NCI-H526 (cell line): Measurements from ENCODE around the gene SYNDIG1.

ENCODE experiments used
- DNase-seq, 2 experiments: peaks; one replicate each; lab custom pipeline; 2025; lab: John Stamatoyannopoulos, UW

The SYNDIG1 gene

DNA sequence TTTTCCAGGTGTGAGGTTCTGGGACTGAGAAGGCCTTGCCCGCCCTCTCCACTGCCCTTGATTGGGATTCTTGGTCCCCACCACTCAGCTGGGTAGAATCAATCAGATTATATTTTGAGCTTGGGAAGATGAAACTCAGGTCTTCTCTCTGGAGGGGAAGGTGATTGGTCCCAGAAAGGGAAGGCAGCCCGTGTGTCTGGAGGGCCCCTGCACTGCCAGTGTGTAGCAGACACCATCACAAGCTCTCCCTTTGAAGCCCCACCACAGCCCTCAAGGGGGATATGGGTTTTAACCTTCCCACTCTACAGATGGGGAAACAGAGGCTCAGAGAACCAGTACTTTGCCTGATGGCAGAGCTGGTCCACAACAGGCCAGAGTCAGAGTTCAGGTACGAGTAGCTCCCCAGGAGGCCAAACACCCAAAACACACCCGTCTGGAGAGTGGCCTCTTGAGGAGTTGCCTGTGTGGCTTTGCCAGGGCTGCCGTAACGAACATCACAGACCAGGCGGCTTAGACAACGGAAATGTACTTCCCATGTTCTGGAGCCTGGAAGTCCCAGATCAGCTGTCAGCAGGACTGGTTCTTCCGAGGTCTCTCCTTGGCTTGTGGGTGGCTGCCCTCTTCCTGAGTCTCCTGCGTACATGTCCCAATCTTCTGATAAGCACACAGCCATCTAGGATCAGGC, 205.6 kb downstream of the SYNDIG1 start:
- DNase-seq = no peak

DNA sequence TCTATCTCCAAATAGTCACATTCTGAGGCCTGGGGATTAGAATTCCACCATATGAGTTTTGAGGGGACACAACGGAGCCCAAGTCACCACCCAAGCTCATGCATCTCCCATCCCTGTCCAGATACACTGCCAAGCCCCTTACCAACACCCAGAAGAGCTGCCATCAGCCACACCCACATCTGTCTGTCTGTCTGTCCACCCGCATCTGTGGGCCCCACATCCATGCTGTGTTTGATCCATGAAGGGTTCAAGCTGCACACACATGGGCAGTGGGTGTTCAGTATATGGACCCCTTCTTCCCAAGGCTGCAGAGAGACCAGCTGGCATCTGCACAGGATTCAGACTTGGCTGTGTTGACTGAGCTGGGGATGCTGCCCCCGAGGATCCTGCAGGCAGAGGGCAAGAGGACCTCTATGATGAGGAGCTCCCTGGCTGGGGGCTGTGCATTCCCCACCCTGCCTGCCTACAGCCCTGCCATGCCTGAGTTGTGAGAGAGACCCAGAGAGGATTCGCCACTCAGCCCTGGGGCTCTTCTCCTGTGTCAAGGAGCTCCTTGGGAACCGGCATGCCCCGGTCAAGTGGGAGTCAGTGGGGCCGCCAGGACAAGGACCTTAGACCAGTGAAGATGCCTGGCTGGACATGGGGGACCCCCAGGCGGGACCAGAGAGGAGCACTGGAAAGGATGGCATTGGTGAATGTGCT, 206.4 kb downstream of the SYNDIG1 start:
- DNase-seq = no peak

DNA sequence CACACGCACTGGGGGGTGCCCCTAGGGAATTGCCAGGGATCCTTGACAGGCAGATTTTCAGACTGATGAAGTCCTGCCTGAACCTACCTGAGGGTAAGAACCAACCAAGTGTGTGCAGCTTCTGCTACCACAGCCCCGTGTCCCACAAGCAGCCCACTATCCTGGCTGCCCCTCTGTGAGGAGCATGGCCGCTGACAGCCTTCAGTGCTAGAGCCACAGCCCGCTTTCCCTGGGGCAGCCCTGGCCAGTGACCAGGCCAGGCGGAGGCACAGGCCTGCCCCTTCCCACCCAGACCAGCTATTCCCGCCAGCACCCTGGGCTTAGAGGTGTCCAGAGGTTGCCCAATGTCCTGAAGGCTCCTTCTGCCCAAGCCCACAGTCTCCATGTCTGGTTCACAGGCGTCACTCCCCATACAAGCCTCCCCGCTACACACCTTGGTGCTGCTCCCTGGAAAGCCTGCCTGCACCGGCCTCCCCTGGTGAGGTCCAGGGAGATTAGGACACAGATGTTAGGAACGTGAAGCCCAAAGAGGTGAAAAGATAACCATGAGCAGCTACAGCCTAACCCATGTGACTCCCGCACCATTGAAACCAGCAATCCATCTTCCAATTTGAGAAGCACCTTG, 207.0 kb downstream of the SYNDIG1 start:
- DNase-seq = no peak

DNA sequence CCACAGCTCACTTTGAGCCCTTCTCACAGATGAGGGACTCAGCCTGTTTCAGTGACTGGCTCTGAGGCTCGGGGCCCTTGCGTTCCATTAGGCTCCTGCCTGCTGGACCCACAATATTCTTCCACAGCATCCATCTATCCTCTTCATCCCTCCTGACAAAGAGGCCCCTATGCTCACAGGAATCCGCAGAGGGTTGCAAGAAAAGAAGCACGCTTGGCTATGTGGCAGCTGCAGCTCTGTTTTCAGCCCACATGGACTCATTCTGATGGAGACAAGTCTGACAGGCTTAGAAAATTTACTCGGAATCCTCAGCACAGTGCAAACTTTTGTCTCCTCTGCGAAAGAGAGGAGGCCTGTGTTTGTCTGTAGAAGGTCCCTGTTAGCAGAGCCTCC, 207.5 kb downstream of the SYNDIG1 start:
- no peak for DNase-seq

DNA sequence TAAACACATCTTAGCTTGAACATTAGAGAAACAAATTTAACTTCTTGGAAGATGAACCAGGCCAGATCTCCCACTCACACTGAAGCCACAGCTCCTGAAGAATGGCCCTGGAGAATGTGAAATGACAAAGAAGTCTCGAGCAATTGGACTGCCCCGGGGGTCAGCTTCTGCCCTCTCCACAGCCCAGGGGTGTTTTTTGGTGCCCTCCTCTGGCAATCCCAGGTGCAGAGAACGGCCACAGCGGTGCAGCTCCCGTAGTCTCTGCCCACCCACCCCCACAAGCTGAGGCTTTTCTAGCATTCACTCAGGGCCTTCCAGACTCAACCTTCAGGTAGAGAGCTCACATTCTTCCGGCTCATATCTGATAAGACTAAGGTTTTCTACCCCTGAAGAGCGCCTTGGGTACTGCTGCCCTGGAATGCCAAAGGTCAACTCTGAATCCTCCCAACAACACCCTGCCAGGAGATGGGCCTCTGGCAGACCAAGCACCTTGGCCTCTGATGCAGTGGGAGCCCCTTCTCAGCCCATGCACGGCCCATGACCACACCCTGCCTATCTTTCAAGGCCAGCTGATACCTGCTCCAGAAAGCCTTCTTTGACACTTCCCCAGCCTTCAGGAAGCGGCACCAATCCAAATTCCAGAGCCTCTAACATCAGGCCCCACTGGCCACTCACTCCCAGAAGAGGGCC, 208.3 kb downstream of the SYNDIG1 start:
- DNase-seq = no peak

DNA sequence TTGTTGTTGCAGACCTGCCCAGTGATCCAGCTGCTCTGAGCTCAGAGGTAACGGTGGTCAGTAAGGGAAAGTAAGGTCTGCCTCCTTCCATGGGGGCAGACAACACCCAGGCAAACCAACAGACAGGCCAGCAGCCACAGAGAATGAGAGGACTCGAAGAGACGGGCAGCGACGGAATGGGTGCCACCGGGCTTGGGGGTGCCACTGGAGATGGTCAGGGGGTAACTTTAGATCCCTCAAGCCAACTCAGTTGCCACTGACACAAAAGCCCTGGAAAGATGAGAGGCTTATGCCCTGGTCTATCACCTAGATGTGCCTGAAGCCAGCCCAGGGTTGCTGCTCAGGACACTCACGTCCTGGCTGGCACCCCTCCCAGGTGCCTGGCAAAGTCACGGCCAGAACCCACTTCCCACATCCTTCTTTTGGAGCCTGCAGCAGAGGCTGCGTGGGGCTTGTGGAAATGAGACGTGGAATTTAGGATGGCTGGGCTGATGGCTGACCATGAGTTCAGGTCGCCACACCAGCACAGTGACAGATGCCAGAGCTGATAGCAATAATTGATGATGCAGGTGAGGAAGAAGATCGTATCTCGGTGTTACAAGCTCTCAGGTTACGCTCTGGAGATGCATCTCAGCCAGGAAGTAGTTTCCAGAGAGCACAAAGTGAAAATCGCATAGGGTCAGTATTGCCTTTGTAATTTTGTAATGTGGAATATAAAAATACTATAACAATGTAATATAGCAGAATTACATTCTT, 209.1 kb downstream of the SYNDIG1 start:
- DNase-seq = no peak

DNA sequence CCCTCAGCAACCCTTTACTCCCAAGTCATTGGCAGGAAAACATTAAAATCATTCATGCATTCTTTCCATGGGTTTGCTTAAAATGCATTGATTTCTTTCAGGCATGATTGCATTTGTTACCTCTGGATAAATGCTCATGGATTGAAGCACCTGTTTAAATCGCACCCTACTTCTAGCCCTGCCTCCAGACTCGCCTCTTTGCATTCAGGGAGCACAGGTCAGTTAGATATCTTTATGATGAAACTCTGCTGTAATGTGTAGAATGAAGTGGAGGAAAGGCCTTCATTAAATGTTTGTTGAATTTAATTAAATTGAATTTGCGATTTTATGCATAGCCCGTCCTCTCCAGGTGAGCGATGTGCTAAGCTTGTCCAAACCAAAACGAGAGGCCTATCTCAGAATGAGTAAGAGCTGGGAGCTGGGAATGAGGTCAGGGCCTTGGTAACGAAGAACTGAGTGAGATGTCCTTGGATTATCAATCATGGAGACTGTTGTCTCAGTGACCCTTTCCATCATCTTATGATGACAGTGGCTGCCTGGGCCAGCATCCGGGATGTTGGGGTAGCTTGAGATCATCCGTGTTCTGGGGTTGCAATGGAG, 210.1 kb downstream of the SYNDIG1 start:
- DNase-seq = no peak

DNA sequence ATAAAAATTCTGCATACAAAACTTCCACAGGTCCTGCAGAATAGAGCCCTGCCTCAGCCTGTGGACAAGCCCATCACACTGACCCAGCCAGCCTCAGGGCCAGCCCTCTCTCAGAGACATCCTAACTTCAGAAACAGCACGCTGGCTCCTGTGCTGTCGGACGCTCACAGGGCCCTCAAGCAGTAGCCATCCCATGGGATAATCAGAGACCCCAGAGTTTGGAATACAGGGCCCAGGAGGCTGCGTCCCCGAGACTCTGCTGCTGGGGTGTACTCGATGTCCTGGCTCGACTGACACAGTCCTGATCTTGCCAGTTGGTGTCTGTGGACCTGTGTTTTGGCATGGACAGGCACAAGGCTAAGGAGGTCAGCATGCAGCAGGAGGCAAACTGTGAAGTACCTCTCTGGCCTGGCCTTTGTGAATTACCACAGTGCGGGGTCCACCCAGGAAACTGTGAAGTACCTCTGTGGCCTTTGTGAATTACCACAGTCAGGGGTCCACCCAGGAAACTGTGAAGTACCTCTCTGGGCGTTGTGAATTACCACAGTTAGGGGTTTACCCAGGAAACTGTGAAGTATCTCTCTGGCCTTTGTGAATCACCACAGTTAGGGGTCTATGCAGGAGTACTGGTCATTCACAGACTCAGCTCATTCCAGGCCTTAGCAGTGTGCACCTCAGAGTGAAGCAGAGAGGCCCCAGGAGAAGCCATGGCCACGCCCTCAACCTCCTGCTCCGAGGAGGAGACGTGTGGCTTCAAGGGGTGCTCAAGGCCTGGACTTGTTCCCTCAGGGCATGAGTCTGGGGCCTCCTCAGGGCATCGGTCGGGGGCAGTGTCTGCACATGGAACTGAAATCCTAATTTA, 212.4 kb downstream of the SYNDIG1 start:
- no peak for DNase-seq

DNA sequence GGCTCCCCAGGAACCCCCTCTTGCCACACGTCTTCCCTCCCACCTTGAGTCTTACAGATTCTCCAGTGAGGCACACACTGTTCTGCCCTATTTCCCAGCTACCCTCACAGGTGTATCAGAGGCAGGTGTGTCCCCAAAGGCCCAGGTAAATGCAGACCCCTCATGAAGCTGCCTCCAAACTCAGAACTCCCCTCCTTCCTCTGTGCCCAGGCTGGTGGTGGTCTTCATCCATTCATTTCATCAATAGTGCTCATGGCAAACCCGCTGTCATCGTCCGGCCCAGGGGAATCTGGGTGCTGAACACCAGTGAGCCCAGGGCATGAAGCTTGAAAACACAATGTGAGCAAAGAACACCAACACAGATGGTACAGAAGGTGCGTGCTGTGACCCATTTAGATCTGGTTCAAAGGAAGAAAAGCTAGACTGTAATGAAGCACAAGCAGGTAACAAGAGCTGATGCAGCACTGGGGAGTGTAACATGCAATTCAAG, 213.1 kb downstream of the SYNDIG1 start:
- DNase-seq = no peak

DNA sequence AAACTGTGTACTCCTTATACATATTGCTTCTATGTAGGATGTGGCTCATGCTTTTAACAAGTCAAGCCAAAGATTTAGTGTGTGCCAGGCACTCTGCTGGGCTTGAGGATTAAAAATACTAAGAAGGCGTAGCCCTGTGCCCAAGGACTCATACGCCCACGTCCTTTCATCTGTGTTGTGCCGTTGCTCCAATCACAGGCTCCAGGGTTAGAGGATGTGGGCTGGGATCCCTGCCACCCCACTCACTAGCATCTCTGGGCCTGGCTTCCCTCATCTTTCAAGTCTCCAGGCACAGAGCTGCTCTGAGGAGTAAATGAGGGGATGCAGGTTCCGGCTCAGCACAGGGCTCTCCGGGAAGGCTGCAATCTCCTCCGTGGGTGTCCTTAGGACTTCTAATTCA, 214.2 kb downstream of the SYNDIG1 start:
- no peak for DNase-seq

DNA sequence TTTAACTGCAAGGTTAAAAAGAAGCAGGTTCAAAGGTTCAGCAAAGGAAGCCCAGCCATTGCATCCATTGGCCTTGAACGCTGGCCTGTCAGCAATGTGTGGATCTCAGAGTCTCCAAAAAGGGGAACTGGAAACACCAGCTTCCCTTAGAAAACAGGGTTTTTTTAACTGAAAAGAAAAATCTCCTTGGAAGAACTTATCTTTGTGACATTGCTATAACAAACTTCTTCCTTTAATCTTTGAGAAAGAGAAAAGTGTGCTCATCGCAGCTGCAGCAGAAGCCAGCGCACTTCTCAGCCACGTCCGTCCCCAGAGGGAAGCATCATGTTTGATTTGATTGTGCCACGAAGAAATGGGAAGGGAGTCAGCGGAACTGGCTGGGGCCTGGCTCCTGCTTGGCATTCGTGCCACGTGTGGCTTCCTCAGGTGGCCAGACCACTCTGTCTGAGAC, 215.0 kb downstream of the SYNDIG1 start:
- DNase-seq = no peak

DNA sequence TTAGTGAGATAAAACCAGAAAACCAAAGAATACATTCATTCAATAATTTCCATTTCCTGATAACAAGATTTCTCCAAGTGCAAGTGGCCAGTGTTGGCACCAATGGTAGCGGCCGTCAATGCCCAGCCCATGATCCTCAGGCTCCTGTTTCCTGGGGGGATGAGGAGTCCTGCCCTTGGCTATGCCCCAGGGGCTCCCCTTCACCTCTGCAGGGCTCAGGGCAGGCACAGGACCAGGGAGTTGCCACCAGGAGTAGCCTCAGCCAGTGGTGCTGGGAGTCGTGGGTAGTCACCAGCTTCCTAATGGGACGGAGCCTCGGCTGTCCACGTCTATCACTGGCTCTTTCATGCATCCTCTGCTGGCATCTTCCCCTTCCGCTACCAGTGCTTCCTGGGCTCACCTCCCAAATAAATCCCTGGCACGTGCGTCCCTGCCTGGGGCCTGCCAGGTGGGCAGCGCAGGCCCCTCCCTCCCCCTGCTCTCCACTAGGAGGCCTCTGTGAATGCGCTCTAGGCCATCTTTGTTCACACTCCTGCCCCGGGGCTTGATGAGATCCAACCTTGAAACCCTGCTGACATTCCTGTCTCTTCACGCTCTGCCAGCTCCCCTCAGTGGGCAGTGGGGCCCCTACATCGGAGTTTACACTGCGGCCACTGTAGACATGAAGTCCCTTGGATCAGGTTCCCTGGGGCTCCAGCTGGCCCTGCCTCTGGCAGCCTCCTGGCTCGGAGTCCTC, 215.7 kb downstream of the SYNDIG1 start:
- DNase-seq = no peak

DNA sequence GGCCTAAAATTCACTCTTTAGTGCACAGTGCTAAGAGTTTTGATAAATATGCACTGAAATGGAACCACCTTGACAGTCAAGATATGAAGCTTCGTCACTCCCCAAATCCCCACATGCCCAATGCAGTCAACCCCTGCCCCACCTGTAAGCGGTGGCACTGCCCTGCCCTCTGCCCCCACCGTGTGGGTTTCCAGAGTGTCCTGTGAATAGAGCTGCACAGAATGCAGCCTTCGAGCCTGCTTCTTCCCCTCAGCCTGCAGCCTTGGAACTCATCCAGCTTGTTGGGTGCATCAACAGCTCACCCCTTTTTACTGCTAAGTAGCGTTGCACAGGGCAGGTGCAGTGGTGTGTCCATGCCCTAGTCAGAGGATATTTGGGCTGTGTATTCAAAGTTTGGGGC, 216.3 kb downstream of the SYNDIG1 start:
- no peak for DNase-seq

DNA sequence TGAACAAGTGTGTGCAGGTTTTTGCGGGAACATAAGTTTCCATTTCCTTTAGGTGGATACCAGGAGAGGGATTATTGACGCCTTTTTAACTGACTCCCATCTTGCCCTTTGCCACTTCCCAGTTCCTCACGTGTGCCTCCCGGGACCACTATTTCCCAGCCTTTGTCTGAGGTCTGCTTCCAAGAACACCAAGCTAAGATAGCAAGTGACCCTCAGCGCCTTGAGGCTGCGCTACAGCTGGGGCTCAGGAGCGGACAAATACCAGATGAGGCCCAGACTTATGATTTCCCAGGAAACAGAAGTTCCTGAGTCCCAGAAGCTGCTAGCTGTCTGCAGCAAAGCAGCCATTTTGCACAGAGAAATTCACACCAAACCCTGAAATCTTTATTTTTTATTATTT, 216.7 kb downstream of the SYNDIG1 start:
- DNase-seq = no peak

DNA sequence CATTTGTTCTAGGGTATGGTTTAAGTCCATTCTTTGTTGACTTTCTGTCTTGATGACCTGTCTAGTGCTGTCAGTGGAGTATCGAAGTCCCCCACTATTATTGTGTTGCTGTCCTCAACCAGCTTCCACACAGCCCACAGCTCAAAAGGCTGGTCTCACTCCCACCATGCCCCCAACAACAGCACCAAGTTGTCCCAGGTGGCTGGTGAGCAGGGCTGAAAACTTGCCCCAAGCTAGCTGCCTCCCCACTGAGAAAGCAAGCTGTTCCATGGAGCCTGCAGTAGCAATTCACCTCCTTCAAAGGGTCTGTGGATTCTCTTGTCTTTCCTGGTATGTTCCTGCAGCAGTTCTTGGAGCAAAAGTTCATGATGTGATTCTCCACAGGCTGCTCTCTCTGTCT, 221.0 kb downstream of the SYNDIG1 start:
- DNase-seq = no peak

DNA sequence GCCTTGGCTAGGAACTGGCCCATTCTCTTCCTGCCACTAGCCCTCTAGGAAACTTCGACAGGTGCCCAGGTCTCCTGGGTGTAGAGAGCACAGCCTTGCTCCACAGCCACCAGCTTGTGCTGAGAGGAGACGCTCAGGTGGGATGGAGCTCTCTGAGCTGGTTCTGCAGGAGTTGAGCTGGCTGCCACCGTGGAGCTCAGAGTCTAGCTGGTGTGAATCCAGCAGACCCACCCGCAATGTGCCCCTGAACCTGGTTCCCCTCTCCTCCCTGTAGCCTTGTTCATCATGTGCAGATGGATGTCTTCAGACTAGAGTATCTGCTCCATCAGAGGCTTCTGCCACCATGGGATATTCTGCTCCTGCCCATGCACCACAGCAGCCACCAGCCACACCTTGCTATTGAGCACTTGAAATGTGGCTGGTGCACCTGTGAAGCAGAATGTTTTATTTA, 222.5 kb downstream of the SYNDIG1 start:
- no peak for DNase-seq

DNA sequence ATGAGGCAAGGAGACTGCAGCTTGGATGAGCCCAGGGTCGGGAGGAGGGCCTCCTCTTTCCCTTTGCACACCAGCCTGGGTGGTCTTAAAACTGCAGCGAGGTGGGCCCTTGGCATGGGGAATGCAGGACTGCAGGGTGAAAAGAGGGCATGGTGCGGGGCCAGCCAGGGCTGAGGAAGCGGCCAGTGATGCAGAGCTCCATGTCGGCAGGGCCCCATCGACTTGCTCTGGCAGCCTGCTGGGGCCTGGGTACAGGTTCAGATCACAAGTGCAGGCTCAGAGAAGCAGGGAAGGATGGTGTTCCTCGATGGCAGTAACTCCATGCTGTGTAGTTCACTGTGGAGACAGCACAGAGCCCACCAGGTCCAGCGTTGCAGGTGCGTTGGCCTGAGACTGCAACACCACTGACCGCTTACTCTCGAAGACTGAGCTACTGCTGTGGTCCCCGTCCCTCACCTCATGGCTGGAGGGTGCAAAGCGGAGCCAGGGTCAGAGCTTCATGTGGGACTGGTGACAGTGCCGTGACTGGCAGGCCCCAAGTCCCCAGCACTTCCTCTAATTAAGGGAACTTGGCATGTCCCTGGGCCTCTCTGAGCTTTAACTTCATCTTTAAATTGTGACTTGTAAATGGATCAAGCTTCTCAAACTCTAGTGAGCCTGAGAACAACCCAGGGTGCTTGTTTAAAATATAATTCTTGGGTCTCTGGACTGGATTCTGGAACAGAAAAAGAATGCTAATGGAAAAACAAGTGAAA, 223.2 kb downstream of the SYNDIG1 start:
- no peak for DNase-seq

DNA sequence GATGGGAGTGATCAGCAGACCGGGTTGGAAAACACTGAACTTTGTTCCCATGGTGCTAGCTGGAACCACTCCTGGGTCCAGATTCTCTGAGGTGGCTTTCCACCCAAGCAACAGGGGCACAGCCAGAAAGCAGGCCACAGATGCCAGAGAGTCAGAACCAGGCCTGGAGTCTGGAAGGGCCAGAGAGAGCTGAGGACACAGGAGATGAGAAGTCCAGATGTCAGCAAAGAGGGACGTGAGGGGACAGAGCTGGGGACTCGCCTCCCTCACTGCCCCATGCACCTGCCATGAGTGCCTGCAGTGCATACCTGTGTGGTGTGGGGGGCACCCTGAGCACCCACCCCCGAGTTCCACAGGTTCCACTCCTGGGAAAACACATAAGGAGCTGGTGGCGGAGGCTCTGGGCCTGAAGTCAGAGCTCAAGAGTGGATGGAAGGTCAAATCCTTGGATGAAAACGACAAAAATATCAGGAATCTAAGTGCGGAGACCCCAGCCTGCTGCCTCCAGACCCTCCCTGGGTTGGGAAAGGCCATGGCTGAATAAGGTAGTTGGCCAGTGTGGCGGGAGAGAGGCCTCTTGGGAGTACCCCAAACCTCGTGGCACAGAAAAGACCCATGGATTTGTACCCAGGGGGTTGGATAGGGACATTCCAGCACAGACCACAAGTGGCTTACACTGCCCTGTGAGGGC, 224.2 kb downstream of the SYNDIG1 start:
- no peak for DNase-seq
